Type B pancreatic cell (in vitro differentiated cells): Measurements from ENCODE around the gene IGSF9B. TPM values are rescaled to one million over a fixed set of nuclear protein-coding genes. Genes with fewer than 3 reads are reported as not detected.

Source experiments
- DNase-seq: peaks from one replicate; pipeline ENCODE4 v3.0.0; 2021; ENCODE audit warnings: mixed read lengths; ENCODE audit not compliant: unreplicated experiment; ENCODE audit errors: extremely low spot score
- H3K27ac Mint-ChIP-seq: 2 replicates; pipeline ENCODE4 v1.8.0; 2021; ENCODE audit warnings: mild to moderate bottlenecking, mixed read lengths
- H3K27me3 Mint-ChIP-seq: 2 replicates; pipeline ENCODE4 v1.8.0; 2021; ENCODE audit warnings: mixed read lengths
- H3K36me3 Mint-ChIP-seq: 2 replicates; pipeline ENCODE4 v1.8.0; 2021; ENCODE audit warnings: mixed read lengths
- H3K4me1 Mint-ChIP-seq: one replicate; pipeline ENCODE4 v1.8.0; 2021; ENCODE audit warnings: mixed read lengths; ENCODE audit not compliant: unreplicated experiment
- H3K4me3 Mint-ChIP-seq: 2 replicates; pipeline ENCODE4 v1.8.0; 2021; ENCODE audit warnings: mild to moderate bottlenecking, mixed read lengths
- H3K9me3 Mint-ChIP-seq: 2 replicates; pipeline ENCODE4 v1.8.0; 2021; ENCODE audit warnings: mixed read lengths
- total RNA-seq: library from RNA; stranded (reverse); gene quantifications from 2 replicates; pipeline ENCODE4 v1.2.1, GENCODE V29; 2021; ENCODE audit warnings: low replicate concordance
- TF ChIP-seq, protein P1 (sequence below): fragments of 200-600 bp; sonication (generic); conservative IDR thresholded peaks from 2 replicates; pipeline ENCODE4 v1.5.0; 2021; ENCODE audit warnings: antibody characterized with exemption, mild to moderate bottlenecking

The IGSF9B gene
- total RNA-seq, 1 donor from 2014 or later = 10.6 TPM

DNA sequence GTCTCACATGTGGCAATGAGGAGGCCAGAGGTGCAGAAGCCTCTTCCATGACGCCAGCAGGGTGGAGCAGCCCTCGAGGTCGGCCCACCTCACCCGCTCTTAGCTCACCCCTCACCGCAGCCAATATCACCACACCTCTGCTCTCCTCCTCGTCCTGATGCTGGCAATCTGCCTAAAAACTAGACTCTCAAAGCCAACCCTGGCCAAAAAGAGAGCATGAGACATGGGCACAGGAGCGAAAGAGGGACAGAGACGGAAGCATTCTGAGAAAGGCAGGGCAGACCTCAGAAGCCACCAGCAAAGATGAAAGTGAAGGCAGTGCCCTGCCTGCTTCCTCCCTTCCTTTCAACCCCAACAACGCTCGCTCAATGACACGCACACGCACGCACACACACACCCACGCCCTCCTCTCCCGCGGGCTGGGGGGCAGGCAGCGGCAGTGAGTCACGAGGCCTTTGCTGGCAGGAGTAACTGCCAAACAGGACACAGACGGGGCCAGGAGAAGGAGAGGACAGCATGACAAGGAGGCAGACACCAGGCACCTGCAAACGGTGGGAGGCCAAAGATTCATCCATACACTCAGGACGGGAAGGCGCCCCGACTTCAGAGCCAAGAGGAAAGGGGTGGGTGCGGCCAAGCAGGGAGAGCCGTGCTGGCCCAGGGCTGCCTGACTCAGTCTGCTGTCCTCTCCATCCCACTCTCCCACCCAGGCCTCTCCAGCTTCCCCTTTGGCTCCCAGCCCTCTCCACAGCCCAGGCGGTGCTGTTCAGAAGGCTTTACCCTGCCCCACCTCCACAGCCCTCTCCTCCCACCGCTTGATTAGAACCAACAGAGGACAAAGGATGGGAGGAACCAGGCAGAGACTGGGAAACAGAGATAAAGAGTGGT, 11.4 kb downstream of the IGSF9B start:
- Mint-ChIP-seq H3K27me3 (peaks cover 17% of the 10 kb centered on the region), H3K4me1 (peaks cover 21% of the 10 kb centered on the region), H3K9me3 (no peaks in the 10 kb centered on the region), H3K36me3 (no peaks in the 10 kb centered on the region), H3K4me3 (no peak overlapping the region), H3K27ac (no peak overlapping the region)
- DNase-seq = no peak
- TF ChIP-seq, protein P1, sequence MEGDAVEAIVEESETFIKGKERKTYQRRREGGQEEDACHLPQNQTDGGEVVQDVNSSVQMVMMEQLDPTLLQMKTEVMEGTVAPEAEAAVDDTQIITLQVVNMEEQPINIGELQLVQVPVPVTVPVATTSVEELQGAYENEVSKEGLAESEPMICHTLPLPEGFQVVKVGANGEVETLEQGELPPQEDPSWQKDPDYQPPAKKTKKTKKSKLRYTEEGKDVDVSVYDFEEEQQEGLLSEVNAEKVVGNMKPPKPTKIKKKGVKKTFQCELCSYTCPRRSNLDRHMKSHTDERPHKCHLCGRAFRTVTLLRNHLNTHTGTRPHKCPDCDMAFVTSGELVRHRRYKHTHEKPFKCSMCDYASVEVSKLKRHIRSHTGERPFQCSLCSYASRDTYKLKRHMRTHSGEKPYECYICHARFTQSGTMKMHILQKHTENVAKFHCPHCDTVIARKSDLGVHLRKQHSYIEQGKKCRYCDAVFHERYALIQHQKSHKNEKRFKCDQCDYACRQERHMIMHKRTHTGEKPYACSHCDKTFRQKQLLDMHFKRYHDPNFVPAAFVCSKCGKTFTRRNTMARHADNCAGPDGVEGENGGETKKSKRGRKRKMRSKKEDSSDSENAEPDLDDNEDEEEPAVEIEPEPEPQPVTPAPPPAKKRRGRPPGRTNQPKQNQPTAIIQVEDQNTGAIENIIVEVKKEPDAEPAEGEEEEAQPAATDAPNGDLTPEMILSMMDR = no peak

DNA sequence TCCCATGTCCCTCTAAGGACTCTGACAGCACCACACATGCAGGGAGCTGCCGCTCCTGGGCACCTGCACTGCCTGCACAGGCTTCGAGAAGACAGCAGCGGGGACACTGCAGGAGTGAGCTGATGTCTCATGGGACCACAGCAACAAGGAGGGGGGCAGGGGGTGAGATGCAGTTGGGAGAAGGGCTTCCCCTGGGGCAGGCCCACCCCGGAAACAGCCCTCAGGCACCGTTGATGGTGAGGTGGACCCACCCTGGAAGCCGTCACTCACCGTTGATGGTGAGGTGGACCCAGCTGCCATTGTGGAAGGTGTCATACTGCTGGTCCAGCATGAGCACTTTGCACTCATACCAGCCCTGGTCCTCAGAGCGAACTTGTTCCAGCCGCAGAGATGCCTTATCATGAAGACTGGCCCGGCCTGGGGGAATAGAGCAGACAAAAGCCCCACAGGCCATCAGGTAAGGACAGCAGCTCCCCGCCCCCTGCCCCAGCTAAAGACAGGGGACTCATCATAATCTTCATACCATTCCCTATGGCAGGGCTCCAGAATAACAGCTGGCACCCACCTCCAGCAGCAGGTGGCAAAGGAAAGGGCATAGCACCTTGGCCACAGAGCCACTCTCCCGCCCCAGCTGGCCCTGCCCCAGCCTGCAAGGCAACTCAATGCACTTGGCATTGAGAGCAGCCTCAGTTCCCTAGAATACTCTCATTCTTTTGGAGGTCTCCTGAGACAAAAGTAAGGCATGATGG, 12.6 kb downstream of the IGSF9B start:
- no peak overlapping the region for H3K27ac Mint-ChIP-seq
- DNase-seq = no peak
- peaks cover 15% of the 10 kb centered on the region for H3K27me3 Mint-ChIP-seq
- TF ChIP-seq, protein P1 = no peak
- H3K4me1 Mint-ChIP-seq = peaks cover 17% of the 10 kb centered on the region
- no peaks in the 10 kb centered on the region for H3K36me3 Mint-ChIP-seq
- no peak overlapping the region for H3K4me3 Mint-ChIP-seq
- H3K9me3 Mint-ChIP-seq = no peaks in the 10 kb centered on the region

DNA sequence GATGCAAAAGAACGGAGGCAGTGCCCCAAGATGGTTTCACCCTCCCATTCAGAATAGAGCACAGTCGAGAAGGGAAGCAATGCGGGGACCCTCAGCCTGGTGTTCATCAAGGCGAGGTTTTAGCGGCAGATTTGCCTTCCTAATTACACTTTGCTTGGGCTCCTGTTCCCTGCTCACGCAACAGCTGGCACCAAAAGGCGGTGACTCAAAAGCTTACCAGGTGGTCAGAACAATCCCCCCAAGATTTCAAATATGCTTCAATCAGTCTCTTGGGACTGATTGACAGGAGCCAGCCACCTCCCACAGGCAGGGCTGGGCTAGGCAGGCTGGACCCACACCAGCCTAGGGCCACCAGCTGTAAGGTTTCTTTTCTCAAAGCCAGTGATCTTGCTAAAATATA, 14.2 kb downstream of the IGSF9B start:
- TF ChIP-seq, protein P1 = no peak
- Mint-ChIP-seq H3K27ac (no peak overlapping the region), H3K9me3 (no peaks in the 10 kb centered on the region), H3K4me3 (no peak overlapping the region), H3K36me3 (no peaks in the 10 kb centered on the region), H3K4me1 (peaks cover 4% of the 10 kb centered on the region), H3K27me3 (peaks cover 3% of the 10 kb centered on the region)
- DNase-seq = no peak

DNA sequence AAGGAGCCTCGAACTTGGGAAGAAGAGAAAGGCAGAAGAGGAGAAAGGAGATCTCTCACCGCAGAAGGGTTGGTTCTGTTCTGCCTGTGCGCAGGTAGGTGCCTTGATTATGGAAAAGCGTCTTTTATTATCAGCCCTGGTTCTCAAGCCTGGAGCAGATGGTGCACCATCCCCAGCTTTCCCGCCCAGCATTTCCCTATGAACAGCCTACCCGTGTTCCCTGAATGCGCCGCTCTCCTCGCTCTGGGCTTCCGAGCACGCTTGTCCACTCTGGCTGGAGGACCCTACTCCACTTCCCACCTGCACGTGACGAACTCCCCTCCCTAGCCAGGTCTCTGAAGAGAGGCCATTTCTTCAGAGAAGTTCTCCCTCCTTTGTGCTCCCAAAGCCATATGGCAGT, 15.2 kb downstream of the IGSF9B start:
- Mint-ChIP-seq H3K36me3 (no peaks in the 10 kb centered on the region), H3K27ac (no peak overlapping the region), H3K4me3 (no peak overlapping the region), H3K4me1 (no peaks in the 10 kb centered on the region), H3K27me3 (no peaks in the 10 kb centered on the region), H3K9me3 (no peaks in the 10 kb centered on the region)
- TF ChIP-seq, protein P1 = no peak
- no peak for DNase-seq

DNA sequence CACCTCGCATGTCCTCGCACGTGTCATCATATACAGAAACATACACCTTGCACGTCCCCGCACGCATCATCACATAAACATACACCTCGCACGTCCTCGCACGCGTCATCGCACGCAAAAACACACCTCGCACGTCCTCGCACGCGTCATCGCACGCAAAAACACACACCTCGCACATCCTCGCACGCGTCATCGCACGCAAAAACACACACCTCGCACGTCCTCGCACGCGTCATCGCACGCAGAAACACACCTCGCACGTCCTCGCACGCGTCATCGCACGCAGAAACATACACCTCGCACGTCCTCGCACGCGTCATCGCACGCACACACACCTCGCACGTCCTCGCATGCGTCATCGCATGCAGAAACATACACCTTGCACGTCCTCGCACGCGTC, 16.7 kb downstream of the IGSF9B start:
- no peak overlapping the region for H3K27ac Mint-ChIP-seq
- no peaks in the 10 kb centered on the region for H3K9me3 Mint-ChIP-seq
- H3K36me3 Mint-ChIP-seq = no peaks in the 10 kb centered on the region
- no peaks in the 10 kb centered on the region for H3K27me3 Mint-ChIP-seq
- no peak for DNase-seq
- no peak overlapping the region for H3K4me3 Mint-ChIP-seq
- H3K4me1 Mint-ChIP-seq = peaks cover 3% of the 10 kb centered on the region
- TF ChIP-seq, protein P1 = no peak
